ENCODE data around the gene CDK10.

CDK10 gene

GRCh38 chr16:89738072-89738377 lies 51.5 kb downstream of the CDK10 start:
- no peak for FAIRE-seq

GRCh38 chr16:89738538-89739317 lies 52.2 kb downstream of the CDK10 start:
- FAIRE-seq: no peak

- no peak for FAIRE-seq
These were observed 52.9 kb downstream of the CDK10 start for GRCh38 chr16:89739383-89739782.

- FAIRE-seq: no peak
These were observed 55.0 kb downstream of the CDK10 start for GRCh38 chr16:89741342-89742014.

- FAIRE-seq: no peak
These were observed 56.5 kb downstream of the CDK10 start for GRCh38 chr16:89742948-89743347.

- no peak for FAIRE-seq
These were observed 58.3 kb downstream of the CDK10 start for GRCh38 chr16:89744813-89745212.
